Pulmonary artery endothelial cell (primary cell): Measurements from ENCODE around the gene MGMT. TPM values are rescaled to one million over a fixed set of nuclear protein-coding genes. Genes with fewer than 3 reads are reported as not detected.

Source experiments
- DNase-seq: peaks from one replicate; pipeline ENCODE4 v3.0.0-alpha.2; 2011; ENCODE audit warnings: low read depth, low spot score
- total RNA-seq: library from RNA; depleted of rRNA; stranded (reverse); fragments of >200 nt; gene quantifications from 2 replicates; pipeline ENCODE4 v1.2.3, GENCODE V29; 2014

Gene MGMT
- total RNA-seq, 1 donor from 2014 or later, result 4.6 TPM

- DNase-seq, result no peak
Observed at GRCh38 chr10:129792141-129792540, 325.1 kb downstream of the MGMT start.

- no peak for DNase-seq
Observed at GRCh38 chr10:129792864-129793263, 325.8 kb downstream of the MGMT start.

GRCh38 chr10:129793479-129793878 lies 326.4 kb downstream of the MGMT start:
- DNase-seq, result no peak

- no peak for DNase-seq
Observed at GRCh38 chr10:129793996-129794395, 327.0 kb downstream of the MGMT start.

- DNase-seq, result no peak
Observed at GRCh38 chr10:129796710-129797420, 329.8 kb downstream of the MGMT start.

GRCh38 chr10:129799942-129800341 lies 332.9 kb downstream of the MGMT start:
- no peak for DNase-seq

- DNase-seq, result no peak
Observed at GRCh38 chr10:129800796-129801340, 333.8 kb downstream of the MGMT start.

GRCh38 chr10:129807211-129807610 lies 340.2 kb downstream of the MGMT start:
- no peak for DNase-seq

GRCh38 chr10:129808092-129808983 lies 341.3 kb downstream of the MGMT start:
- no peak for DNase-seq

GRCh38 chr10:129809431-129809830 lies 342.4 kb downstream of the MGMT start:
- no peak for DNase-seq

GRCh38 chr10:129809841-129810240 lies 342.8 kb downstream of the MGMT start:
- DNase-seq, result no peak

GRCh38 chr10:129811208-129811607 lies 344.2 kb downstream of the MGMT start:
- DNase-seq, result no peak

- DNase-seq, result no peak
Observed at GRCh38 chr10:129812398-129812797, 345.4 kb downstream of the MGMT start.

GRCh38 chr10:129814681-129815646 lies 347.9 kb downstream of the MGMT start:
- DNase-seq, result no peak

- no peak for DNase-seq
Observed at GRCh38 chr10:129815898-129816655, 349.0 kb downstream of the MGMT start.

- no peak for DNase-seq
Observed at GRCh38 chr10:129816656-129817045, 349.6 kb downstream of the MGMT start.
